ENCODE data around the gene WDFY4.

Gene WDFY4

DNA sequence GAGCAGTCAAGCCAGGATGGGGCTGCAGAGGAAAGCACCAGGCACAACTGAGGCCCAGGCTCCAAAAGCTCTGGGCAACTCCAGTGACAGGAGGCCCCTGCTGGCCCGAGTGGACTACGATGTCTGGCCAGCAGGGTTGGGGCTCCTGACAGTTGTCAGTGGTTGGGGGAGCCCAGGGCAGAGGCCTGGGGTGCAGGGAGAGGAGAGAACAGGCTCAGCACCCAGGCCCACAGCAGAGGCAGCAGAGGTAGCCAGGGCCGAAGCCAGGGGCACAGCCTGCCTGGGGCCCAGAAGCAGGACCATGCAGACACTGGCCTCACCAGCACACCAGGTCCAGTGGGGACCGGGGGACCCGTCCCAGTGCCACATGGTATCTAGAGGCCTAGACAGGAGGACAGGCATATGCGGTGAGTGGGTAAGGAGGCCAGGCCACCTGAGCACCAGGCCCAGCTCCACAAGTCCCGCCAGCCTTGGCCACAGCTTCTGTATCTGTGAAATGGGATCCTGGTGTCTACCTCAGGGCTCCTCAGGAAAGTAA, 301.0 kb downstream of the WDFY4 start:
- DNase-seq (ENCODE audit: low spot score), result no peak

DNA sequence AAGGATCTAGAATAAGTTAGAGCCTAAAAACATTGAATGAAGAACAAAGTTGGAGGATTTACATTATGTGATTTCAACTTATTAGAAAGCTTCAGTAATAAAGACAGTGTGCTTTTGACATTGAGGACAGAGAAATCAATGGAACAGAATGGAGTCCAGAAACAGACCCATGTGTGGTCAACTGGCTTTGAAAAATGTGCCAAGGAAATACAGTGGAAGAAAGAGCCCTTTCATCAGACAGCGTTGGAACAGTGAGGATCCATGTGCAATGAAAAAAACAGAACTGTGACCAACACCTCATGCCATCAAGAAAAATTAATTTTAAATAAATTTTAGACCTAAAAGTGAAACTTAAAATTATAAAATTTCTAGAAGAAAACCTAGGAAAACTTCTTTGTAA, 305.6 kb downstream of the WDFY4 start:
- no peak for DNase-seq (ENCODE audit: low spot score)

DNA sequence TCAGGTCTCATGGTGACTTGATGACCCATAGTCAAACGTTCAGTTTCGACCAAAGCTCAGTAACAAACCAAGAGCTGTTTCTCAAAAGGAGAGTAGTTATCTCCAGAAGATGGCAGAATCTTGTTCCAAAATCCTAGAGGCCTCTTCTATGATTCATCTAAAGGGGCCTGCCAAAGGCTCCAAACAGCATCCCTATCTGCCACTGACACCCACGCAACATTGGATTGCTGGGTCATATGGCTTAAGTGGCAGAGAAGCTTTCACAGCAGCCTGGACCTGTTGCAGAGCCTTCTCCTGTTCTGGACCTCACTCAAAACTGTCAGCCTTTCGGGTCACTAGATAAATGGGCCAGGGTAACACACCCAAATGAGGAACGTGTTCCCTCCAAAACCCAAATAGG, 309.0 kb downstream of the WDFY4 start:
- DNase-seq (ENCODE audit: low spot score), result no peak

DNA sequence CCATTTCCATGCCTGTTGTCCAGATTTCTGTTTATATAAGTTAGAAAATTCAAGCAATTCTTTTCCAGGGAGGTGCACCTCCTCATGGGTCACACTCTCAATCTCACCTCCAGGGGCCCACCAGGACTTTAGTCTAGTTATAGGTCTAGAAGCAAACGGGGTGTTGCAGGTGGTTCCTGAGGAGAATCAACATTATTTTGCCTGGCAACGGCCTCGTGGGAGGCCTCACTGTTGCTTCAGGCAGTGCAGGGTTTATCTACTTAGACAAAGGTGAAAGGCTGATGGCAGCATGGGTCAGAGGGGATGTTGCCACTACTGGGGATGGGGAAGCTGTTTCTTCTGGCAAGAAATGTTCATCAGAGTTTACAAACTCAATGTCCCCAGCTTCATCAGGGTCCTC, 311.7 kb downstream of the WDFY4 start:
- no peak for DNase-seq (ENCODE audit: low spot score)

DNA sequence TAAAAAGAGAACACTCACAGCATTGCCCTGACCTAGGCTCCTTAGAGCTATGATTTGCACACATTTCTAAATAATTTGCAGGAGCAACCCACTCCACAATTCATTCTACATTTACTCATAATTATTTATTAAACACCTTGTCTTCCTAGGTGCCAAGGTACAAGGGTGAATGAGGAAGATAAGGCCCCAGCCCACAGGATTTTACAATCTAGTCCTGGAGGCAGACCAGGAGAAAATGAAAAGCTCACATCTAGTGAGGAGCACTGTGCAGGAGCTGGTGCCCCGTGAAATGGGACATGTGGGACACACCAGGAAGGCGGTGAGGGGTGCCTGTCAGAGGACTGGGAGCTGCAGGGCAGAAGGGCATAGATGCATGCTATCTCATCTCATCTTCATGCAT, 314.7 kb downstream of the WDFY4 start:
- DNase-seq (ENCODE audit: low spot score), result no peak

DNA sequence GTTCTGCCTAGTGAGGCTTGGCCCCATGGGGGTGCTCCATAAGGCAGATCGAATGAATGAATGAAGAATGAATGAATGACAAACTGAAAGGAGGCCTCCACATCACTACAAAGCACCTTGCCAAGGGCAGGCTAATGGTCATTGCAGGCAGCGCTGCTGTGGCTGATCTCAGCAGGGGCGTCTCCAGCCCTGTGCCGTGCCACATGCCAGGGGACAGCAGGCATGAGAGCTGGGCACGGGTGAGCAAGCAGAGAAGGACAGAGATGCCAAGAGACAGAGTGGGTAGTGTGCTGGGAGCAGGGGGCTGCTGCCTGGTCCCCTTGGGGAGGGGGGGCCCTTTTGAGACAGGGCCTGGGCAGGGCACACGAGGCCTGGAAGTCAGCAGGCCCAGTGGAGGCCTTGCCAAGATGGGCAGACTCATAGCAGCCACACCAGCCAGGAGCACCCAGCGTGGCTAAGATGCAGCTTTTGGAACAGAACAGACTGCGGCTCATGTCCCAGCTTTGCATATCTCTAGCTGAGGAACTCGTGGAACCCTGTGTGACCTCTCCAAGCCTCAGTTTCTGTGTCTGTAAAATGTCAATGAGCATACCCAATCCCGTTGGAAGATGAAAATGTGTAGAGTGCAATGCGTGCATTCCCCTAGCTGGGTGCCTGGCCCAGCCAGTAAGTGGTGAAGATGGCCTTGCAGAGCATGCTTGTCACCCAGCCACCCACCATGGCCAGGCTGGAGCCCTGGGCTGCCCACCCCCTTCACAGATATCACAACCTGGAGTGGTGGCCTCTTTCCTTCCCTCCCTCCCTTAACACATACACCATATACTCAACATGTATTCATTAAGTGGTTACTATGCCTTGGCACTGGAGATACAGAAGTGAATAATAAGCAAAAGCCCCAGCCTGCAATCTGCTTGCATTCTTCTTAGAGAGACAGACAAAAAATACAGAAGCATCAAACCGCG, 316.0 kb downstream of the WDFY4 start:
- DNase-seq (ENCODE audit: low spot score), result no peak

DNA sequence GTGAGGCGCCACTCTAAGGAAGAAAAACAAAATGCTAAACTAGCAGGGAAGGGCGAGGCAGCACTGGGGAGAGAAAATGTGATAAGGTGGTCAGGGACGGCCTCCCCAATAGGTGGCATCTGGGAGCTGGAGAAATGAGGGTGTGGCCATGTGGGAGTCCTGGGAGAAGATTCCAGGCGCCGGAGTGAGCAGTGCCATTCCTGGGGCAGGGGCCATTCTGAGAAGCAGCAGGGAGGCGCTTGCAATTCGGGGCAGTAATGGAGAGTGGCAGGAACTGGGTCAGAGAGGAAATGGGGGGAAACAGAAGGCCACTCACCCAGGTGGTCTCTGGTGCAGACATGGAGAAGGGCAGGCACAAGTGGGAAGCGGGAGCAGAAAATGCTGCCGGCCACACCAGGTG, 316.7 kb downstream of the WDFY4 start:
- no peak for DNase-seq (ENCODE audit: low spot score)

DNA sequence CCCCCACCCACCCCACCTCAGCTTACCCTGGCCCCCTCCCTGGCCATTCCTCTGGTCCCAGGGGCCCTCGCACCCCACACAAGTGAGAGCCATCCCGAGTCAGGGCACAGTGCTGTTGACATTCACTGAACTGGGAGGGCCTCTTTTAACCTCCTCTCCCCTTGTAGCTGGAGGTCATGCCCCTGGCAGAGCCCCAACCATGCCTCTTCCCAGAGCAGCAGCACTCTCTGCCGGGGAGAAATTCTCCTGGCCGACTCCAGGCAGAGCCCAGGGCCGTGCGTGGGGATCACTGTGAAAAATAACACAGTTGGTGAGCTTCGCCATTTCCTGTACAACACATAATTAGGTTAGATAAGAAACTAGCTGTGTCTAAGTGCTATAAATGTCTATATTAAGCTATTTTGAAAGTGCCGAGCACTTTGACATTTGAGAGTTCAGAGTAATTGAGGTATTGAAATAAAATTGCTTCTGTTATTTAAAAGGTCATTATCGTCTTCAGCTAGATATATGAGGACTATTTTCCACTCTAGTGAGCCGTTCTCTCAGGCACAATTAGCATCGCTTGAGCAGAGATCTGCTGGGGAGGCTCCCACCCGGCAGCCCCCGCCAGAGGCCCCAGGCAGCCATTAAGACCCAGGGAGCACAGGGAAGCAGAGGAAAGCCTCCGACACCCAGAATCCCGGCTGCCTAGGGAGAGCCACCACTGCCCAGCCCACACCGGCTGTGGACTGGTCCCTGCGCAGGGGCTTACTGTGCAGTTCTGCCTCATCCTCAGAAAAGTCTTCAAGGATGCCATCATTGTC, 317.4 kb downstream of the WDFY4 start:
- DNase-seq (ENCODE audit: low spot score), result no peak

DNA sequence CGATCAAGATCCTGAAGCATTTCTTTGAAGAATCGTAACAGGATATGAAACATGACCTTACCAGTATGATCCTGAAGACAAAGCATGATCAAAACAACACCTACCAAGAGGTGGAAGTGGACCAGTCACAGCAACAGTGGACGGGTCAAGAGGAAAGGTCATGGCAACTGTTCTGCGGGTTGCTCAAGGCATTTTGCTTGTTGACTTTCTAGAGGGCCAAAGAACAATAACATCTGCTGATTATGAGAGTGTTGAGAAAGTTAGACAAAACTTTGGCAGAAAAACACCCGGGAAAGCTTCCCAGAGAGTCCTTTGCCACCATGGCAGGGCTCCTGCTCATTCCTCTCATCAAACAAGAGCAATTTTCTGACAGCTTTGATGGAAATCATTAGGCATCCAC, 320.6 kb downstream of the WDFY4 start:
- no peak for DNase-seq (ENCODE audit: low spot score)

DNA sequence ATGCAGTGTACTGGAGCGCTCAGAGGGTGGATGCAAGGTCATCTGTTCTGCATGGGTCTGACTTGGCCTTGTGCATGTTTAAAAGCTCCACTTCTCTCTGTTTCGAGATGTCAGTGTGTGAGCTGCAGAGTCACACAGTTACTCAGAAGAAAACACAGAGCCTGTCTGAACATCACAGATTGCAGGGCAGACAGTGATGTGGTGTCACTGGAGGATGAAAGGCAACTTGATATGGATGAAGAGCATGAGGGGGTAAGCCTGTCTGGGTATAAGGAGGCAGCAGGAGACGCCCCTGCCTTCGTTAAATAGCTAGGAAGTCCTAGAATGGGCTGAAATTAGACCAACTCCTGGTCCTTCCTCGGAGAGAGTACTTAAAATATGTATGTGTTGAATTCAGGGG, 322.5 kb downstream of the WDFY4 start:
- DNase-seq (ENCODE audit: low spot score), result no peak

DNA sequence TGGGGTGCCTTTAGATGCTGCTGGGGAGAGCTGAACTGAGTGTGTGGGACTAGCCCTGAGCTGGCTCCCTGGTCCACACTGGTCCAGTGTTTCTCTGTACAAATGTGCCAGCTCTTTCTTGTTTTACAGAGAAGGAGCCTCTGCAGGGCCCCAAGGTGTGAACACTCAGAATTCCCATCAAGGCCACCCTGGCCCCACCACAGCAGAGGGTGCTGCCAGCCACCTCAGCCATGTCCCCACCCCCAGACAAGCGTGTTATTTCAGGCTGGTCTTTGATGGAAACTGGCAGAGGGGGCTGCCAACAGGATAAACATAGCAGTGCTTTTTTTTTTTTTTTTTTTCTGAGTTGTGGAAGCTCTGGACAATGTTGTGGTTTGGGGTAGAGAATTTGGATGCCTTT, 323.4 kb downstream of the WDFY4 start:
- no peak for DNase-seq (ENCODE audit: low spot score)

DNA sequence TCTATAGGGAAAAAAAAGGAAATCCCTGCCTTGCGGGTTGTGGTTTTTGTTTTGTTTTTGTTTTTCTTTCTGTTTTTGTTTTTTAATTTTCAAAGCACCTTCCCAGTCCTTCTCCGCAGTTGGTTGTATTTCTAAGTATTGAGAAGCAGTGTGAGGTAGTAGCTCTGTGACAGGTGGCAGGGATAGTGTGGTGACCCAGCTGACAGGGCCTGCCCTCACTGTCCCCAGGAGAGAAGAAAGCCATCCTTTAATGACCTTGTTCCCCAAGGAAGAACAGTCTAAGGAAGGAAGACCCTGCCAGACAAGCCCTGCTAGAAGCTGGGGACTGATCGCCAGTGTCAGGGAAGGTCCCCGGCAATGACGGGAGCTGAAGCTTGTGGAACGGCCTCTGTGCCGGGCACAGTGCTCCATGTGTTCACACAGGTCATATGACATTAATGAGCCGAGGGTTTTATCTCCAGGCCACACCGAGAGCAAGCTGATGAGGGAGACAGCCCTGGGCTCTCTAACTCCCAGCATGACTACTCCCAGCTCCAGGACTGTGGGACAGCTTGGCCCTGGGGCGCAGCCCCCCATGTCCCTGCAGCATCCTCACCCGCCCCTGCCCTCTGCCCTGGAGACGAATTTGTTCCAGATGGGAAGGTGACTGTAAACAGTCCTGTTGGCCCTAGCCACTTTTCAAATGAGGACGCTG, 324.0 kb downstream of the WDFY4 start:
- DNase-seq (ENCODE audit: low spot score), result no peak

DNA sequence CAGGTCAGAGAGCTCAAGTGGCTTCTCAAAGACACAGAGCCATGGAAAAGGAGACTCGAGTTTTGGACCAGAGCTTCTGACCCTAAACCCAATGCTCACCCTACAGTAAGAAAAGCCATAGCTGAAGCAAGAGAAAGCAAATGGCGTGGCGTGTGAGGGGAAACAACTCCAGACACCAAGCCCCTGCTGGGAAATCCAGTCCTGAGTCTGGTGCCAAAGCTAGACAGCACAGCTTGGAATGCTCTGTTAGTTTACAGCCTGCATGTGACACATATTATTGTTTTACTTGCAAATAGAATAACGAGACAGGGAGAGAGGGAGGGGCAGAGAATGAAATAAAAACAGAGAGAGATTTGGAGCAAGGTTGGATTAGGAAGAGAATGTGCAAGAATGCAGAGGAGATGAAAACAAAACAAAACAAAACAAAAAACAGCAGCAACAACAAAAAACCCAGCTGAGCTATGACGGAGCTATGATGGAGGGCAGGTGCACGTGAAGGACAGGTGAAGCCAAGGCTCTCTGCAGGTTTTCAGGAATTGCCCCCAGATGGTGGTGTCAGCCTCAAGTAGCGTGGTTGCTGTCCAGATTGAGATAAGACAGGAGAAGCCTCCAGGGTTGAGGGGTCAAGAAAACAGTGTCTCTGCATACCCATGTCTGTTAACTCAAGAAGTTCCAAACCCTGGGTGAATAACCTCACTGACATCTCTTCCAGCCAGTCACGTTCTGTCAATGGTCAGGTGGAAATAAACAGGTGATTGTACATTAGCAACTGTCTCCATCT, 324.7 kb downstream of the WDFY4 start:
- no peak for DNase-seq (ENCODE audit: low spot score)

DNA sequence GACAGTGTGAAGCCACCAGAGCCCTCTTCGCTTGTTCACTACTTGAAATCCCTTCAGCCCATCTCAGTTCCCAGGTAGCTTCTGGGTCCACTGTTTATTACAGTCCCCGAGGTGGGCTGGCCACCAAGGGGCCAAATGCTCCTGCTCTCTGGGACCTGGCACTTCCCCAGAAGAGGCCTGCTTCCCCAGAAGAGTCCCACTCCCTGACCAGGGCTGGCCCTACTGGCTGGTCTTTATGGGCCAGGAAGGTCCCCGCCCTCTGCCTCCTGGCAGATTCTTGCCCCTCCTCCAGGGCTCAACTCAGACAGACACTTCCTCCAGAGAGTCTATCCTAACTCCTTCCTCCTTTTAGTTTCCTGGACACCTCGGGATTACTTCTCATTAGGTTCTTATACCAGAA, 325.6 kb downstream of the WDFY4 start:
- DNase-seq (ENCODE audit: low spot score), result no peak

DNA sequence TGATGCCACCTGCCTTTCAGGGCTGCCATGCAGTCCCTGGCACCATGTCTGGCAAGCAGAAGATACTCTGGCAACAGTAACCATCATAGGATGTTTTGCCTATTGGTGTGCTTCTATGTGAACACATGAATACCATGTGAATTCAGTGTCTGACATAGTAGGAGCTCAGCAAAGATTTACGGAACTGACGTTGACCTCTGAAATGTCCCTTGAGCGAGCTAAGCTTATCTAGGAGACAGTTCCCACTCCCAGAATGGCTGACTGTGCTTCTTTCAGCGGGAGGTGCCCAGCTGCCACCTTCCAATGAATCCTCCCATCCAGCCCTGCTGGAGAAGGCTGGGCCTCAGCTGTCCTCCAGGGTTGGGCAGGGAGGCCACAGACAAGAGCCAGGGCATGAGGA, 326.2 kb downstream of the WDFY4 start:
- DNase-seq (ENCODE audit: low spot score), result no peak

DNA sequence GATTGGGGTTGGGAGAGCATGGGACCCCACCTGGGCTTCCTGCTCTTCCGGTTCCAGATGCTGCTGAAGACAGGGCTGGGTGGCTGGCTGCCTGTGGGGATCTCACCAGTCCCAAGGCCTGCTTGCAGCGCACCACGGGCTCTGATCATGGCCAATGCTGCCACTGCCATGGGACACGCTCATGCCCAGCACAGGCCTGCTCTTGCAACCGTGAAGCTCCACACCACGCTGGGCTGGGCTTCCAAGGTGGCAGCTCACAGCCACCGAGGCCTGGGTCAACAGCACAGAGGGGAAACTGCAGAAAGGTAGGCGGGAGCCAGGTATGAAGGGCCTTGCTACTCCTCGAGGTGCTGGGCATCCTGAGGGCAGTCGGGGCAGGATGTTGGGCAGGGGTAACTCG, 327.1 kb downstream of the WDFY4 start:
- DNase-seq (ENCODE audit: low spot score), result no peak

DNA sequence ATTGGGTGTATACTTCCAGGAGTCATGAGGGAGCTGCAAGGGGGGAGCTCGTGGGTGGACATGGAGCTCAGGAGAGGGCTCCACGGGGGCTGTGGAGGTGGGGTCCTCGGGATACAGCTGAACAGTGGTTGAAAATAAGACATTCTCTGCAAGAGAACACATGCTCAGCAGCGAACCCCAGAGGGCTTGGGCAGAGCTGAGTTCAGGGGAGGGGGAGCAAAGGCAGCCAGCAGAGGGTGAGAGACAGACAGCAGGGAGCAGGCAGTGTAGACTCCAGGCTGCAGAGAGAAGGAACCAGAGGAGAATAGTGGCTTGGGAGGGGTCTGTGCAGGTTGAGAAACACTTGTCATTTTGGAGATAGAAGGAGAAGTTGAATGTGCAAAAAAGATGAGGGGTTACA, 327.9 kb downstream of the WDFY4 start:
- DNase-seq (ENCODE audit: low spot score), result no peak

DNA sequence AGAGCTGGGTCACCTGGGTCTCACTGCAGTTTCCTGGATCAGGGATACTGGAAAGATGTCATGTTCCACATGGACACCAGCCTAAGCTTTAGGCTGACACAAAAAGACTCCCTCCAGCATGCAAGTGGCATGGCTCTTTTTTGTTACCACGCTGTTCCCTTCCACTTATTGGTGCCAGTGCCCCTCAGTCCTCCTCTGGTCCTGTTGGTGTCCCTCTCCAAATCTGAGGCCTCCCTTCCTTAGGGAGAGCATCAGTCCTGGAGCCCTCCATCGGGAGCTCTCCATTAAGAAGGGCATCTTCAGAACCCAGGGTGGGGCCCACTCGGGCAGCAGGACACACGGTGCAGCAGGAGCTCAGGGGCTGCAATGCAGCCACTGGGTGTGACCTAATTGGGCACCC, 331.0 kb downstream of the WDFY4 start:
- DNase-seq (ENCODE audit: low spot score), result no peak

DNA sequence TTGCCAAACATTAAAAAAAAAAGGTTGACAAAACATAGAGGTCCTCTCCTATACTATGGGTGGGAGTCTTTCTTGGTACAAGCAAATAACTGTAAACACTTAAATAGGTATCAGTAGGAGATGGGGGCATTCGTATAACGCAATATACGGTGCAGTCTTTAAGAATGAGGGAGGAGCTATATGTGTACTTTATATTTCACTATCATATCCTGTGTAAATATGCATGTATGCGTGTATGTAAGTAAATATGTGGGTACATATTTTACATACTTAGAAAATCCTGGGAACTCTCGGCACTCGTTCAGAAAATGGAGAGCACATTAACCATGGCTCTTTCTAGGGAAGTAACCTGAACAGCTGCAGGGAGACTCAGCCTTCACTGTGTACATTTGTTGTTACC, 337.0 kb downstream of the WDFY4 start:
- no peak for DNase-seq (ENCODE audit: low spot score)

DNA sequence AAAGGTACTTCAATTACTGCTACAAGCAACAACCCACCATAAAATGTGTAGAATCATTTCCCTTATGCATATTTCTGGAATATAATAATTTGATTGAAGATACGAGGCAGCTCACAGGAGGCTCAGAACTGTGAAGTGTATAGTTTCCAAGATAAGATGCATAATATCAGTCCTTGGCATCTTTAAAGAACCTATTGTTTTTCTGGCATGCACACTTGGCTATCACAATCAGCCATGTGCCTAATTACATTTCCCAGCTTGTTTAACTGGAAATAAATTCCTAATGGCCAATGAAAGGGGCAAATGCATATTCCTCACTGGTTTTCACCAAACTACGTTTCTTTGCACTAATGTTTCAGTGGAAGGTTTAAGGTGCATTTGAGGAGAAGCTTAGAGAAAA, 338.4 kb downstream of the WDFY4 start:
- no peak for DNase-seq (ENCODE audit: low spot score)

DNA sequence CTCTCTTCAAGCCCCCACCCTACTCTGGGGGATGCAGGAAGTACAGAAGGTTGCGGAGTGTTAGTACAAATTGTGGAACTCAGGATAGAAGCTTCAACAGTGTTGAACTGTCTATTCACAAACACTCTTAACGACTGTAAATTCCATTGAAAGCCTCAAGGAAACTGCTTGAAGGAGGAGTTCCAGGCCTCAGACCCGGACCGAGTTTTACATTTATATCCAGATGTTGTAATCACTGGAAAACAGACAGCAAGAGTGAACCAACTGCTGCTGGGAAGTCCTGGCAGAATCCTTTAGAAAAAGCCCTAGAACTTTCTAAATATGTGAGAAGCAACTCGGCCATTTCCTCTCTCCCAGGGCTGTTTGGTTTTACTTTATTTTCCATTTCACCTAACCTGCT, 339.1 kb downstream of the WDFY4 start:
- DNase-seq (ENCODE audit: low spot score), result no peak

DNA sequence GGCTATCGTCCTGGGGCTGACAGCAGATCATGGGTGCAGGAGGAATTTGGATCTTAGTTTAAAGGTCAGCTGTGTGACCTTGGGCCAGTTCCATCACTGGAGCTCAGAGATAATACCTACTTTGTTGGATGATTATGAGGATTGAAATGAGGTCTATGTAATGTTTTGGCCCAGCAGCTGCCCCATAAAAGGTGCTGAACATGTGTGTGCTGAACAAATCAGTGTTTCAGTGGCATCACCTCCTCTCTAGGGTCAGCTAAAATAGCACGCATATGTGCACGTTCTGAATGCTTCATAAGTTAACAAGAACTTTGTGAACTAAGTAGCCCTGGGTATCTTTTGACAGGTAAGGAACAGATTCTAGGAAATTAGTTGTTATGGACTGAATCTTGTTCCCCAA, 339.8 kb downstream of the WDFY4 start:
- no peak for DNase-seq (ENCODE audit: low spot score)

All from RKO (cell line).